Activated CD4-positive, CD25-positive, alpha-beta regulatory T cell treated with anti-CD3 and anti-CD28 coated beads, Interleukin-2, amount 50 U/mL, for 24 hours (primary cell): ENCODE data around the gene RTN4RL1.

ENCODE experiments used
- ATAC-seq, 2 donors: fragments of 150-1000 bp; cut with Tn5 transposase; one replicate each; pipeline ENCODE4 v1.10.0; 2021; ENCODE audit warnings: mild to moderate bottlenecking in 1 of 2, moderate library complexity in 1 of 2

The RTN4RL1 gene

DNA sequence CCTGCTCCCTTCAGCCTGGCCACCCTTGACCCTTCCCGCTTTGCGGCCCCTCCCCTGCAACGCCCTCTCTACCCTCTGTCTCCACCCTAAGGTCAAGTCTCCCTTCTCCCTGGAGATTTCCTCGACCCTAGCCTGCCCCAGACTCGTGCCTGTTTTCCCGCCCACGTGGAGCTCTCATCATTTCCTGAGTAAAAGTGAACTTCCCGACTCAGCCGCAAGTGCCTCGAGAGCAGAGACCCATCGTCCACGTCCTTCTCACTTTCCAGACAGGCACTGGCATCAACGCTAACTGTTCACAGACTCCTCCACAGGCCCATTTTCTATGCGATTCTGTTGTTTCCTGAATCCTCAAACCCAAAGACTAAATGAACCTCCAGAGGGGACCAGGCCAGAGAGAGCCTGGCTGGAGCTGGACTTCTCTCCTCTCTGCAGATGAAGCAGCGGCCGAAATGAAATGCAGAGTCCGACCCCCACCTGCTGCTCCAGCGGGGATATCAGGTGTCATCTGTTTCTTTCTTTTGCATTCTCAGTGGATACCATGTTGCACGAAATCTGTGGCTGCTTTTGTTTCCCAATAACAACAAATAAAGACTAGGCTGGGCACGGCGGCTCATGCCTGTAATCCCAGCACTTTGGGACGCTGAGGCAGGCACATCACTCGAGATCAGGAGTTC is 52.5 kb downstream of the RTN4RL1 start:
- no peak for ATAC-seq

DNA sequence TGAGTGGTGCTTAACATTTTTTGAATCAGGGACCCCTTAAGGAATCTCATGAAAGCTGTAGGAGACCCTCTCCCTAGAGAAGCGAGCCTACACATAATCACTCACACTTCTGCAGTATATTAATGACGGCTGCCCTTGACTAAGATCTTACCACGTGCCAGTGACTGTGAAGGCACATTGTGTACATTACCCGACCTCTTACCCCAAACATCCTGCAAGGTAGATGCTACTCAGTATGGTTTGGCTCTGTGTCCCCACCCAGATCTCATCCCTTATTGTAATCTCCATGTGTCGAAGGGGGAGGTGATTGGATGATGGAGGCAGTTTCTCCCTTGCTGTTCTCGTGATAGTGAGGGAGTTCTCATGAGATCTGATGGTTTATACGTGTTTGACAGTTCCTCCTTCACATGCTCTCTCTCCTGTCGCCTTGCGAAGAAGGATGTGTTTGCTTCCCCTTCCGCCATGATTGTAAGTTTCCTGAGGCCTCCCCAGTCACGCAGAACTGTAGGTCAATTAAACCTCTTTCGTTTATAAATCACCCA is 54.2 kb downstream of the RTN4RL1 start:
- ATAC-seq, result no peak

DNA sequence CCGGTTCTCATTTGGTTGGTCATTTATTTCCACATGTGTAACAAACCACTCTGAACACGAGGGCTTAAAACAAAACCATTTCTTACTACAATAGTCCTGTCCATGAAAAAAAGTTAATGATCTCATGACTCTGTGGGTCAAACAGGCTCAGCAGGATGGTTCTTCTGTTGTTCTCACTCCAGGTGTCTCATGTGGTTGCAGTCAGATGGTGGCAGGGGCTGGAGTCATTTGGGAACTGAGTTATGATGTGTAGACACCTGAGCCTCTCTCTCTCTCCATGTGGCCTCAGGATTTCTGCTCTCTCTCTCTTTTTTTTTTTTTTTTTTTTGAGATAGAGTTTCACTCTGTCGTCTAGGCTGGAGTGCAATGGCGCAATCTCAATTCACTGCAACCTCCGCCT is 55.4 kb downstream of the RTN4RL1 start:
- no peak for ATAC-seq

DNA sequence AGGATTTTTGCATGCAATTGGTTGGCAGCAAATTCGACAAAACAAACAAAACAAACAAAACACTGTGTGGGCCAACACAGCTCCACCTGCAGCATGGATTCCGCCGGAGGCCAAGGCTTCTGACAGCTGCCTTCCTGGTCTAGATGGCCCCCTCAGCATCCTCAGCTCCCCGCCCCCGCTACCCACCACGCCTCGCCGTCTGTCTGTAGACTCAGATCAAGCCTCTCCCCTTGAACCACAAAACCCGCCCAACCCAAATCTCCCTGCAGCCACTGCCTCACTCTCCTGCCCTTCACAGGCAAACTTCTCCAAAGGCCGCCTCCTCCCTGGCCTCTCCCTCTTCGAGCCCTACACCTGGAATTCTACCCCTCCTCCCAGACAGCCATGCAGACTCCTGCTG is 57.9 kb downstream of the RTN4RL1 start:
- no peak for ATAC-seq

DNA sequence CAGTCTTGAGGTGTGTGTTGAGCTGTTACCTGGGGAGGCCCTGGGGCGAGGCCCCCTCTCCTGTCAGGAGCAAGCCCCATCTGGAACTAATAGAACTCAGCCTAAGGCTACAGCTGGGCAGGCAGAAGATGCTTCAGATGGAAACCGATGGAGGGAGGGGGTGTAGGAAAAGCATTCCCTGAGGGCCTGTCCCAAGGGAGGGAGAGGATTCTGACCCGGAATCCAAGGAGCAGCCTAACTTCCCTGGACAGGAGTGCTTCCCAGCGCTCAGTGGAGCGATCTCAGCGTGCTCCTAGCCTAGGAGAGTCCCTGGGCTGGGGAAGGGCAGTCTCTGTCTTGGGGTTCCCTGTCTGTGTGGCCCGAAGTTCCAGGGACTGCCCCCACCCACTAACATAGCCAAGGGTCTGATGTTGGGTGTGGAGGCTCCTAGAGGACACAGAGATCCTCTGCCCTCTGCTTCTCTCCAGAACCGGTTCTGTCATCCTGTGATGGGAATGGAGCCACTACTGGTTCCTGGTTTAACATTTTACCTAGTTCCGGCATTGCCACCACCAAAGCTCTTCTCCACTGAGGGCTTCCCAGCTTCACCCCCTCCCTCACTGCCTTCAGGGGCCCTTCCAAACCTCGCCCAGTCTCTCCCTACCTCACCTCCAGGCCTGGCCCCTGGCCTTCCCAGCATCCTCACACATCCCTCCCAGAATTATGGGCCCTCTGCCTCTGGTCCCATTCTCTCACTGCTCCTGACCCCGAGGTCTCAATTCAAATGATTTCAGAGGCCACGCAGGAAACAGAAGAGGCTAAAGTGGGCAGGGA is 58.7 kb downstream of the RTN4RL1 start:
- ATAC-seq, result no peak

DNA sequence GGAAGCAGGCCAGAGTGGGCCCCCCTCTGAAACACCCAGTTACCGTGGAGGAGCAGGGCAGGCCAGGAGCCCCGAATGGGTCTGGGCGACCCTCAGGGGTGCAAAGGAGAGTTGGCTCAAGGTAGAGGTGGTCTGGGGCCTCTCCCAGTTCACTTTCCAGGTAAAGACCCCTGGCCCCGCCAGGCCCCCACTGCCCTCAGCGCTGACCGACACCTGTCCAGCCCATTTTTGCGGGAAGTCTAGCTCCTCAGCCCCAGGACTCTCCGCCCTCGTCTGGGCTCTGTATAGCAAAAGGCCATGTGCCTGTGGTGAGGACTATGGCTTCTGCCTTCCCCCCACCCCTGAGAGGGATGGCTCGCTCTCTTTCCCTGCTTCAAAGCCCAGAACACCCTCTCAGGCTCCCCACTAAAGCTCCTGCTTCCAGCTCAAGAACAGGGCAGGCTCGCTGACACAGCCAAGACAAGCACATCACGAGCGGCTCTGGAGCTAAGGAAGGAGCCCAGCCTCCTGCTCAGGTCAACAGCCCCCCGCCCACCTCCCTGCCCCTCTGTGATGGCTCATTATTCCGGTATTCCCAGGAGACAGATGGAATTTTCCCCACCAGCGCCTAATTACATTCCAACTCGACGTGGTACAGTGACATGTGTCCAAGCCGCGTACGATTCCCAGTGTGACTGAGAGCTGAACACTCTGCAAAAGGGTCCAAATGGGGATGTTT is 59.4 kb downstream of the RTN4RL1 start:
- no peak for ATAC-seq

DNA sequence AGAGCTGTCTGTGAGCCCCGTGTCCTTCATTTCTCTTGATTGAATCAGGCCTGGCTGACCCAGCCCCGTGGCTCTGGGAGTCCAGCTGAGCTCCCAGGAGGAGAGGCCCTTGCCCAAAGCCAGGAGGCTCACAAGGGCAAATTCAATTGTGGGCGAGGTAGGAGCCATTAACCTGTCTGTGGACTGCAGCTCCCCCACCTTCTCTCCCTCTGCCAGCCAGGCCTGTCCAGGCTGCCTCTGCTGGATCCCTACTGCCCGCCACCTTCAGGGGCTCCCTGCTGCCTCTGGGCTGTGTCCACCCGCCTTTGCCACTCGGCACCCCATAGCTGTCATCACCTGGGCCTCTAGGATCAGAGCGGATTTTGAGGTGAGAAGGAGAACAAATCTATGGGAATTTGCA is 61.9 kb downstream of the RTN4RL1 start:
- no peak for ATAC-seq

DNA sequence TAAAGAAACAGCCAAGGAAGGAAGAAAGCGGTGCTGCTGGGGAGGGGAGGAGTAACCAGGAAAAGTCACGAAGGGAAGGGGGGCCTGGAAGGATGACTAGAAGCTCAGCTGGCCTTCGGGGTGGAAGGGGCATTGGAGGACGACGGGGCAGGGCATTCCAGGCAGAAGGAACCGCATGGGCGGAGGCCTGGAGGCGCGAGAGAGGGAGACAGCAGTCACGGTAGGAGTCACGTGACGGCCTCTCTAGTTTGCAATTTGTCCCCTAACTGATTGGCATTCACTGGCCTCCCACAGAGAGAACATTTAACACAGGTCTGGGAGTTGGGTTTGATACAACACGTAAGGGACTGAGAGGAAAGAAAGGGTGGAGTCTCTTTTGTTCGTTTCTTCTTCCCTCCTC is 63.9 kb downstream of the RTN4RL1 start:
- ATAC-seq, result no peak

DNA sequence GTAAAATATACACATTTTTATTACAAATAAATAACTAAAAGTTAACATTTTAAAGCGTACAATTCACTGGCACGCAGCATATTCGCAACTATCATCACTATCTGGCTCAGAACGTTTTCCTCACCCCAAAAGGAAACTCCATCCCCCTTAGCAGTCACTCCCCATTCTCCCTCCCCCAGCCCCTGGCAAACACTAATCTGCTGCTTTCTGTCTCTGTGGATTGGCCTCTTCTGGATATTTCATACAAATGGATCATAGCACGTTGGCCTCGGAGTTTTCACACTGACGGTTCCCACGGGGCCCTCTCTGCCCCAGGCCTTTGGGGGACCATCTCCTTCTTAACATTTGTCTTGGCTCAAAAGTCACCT is 64.6 kb downstream of the RTN4RL1 start:
- no peak for ATAC-seq

DNA sequence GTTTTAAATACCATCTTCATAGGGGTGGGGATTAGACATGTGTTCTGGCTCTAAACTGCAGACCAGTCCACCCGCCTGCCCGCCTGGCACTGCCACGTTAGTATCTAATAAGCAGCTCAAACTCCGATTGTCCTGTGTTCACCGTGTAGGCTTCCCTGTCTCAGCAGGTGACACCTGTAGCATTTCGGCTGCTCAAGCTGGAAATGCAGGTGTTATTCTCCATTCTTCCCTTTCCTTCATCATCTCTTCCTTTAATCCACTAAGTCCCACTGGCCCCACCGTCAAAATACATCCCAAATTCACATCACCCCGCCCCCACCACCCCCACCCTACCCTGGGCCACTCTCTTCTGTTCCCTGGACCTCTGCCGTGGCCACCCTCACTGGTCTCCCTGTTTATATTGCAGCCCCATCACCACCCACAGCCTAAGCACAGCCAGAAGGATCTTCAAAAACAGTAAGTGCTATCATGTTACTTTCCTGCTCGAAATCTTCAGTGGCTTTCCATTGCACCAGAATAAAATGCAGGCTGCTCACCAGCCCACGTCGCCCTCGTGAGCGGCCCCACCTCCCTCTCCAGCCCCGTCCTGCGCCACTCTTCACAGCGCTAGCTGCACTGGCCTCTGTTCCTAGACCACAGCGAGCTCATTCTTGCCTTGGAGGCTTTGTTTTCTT is 65.1 kb downstream of the RTN4RL1 start:
- ATAC-seq, result no peak

DNA sequence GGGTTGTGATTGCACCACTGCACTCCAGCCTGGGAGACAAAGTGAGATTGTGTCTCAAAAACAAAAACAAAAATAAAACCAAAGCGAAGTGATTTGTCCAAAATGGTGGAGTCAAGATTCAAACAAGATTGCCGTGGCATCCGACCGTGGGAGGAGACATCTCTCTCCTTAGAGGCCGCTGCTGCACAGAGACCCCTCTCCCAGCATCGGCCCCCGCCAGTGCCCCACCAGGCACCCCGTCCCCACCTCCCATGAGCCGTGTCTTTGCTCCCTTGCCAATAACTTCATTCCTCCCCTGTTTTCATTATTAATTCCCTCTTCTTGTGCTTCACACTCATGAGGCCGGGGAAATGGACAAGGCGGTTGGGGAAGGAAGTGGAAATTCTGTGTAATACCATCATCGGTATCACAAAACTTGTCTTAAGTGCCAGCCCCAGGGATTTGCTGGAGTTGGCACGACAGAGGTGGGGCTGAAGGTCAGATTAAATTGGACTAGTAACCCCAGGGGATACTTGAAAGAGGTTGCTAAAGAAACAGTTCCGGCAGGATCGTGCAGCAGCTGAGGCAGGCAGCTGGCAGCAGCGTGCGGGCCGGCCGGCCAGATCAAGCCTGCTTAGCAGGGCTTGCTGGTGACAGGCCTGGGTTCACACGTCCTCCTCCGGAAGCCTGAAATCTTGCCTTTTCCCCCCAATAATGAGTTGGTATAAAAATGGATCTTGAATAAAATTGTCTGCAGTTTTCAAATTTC is 66.8 kb downstream of the RTN4RL1 start:
- ATAC-seq, result no peak

DNA sequence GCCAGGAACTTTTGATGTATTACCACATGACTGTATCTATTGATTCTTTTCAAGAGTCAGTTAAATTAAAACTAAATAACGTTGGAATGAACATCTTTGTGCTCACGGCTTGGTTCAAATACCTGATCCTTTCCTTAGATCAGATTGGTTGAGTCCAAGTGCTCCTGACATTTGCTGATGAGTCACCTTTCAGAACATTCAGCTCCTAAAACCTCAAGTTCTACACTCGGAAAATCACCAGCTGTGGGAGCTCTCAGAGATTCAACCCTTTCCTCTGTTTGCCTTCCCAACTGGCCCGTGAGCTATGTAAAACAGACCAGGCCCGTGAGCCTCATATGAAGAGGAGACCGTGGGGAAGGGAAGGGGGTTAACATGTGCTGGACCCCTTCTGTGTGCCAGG is 68.1 kb downstream of the RTN4RL1 start:
- ATAC-seq, result no peak

DNA sequence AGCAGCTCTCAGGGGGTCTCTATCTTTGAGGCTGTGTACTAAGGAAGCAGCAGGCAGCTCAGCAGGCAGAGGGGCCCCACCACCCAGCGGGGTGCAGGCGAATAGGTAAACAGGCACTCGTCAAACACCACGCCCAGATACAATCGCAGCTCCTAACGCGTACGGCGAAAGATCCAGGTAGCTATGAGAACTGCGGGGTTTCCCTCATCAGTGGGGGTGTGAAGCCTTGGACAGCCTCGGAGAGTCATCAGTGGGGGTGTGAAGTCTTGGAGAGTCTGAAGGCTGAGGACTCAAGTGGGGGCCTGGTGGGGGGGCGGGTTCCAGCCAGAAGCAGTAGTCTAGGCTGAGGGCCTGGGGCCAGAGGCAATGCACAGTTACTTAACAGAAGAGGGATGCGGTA is 69.0 kb downstream of the RTN4RL1 start:
- ATAC-seq, result no peak

DNA sequence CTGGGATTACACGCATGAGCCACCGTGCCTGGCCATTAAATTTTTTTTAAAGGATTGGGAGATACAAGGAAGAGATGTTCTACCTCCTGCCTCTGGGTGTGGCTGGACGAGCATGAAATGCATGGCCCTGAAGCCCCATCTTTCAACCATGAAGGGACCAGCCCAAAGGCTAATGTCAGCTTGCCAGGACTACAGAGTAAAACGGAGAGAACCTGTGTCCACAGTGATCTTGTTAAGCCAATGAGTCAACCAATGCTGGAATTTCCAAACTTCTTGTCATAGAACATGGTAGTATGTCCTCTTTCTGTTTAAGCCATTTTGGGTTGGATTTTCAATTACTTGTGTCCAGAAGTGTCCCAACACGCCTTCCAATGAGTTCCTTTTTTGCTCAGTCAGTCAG is 71.3 kb downstream of the RTN4RL1 start:
- ATAC-seq, result no peak

DNA sequence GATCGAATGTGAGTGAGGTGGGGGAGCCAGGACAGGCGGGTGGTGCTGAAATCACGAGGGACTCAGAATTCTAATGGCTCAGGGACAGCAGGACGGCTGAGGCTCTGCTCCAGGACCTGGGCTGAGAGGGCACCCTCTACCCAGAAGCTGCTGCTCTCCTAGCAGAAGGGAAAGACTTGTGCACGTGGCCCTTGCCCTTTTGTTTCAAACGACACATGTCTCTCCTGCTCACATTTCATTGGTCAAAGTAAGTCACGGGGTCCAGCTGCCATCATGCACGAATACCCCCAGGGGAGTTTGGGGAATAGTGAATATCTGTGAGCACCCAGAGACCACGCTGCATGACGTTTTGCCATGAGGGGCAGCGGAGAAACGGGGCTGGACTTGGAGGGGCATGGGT is 73.2 kb downstream of the RTN4RL1 start:
- ATAC-seq, result no peak

DNA sequence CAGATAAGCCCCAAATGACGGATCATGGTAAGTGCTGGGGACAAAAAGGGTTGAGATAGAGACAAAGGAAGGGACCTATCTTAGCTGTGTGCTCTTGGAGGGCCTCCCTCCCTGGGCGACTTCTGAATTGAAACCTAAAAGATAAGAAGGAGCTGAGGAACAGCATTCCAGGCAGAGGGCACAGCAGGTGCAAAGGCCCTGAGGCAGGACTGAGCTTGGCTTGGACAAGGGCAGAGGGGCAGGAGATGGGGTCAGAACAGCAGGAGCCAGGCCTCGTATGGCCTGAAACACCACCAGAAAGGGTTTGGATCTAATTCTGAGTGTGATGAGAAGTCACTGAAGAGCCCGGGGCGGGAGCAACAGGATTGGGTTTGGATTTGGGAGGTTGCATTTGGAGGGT is 75.4 kb downstream of the RTN4RL1 start:
- no peak for ATAC-seq

DNA sequence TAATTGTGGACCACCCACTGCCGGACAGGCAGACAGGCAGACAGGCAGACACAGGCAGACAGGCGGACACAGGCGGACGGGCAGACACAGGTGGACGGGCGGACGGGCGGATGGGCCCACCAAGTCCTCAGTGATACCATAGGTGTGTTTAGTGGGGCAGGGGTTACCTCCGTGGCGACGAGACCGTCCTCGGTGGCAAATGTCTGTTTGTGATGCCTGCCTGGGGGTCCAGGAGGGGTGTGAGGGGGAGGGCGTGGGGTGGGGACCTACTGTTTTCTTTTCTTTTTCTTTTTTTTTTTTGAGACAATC is 76.7 kb downstream of the RTN4RL1 start:
- ATAC-seq, result no peak

DNA sequence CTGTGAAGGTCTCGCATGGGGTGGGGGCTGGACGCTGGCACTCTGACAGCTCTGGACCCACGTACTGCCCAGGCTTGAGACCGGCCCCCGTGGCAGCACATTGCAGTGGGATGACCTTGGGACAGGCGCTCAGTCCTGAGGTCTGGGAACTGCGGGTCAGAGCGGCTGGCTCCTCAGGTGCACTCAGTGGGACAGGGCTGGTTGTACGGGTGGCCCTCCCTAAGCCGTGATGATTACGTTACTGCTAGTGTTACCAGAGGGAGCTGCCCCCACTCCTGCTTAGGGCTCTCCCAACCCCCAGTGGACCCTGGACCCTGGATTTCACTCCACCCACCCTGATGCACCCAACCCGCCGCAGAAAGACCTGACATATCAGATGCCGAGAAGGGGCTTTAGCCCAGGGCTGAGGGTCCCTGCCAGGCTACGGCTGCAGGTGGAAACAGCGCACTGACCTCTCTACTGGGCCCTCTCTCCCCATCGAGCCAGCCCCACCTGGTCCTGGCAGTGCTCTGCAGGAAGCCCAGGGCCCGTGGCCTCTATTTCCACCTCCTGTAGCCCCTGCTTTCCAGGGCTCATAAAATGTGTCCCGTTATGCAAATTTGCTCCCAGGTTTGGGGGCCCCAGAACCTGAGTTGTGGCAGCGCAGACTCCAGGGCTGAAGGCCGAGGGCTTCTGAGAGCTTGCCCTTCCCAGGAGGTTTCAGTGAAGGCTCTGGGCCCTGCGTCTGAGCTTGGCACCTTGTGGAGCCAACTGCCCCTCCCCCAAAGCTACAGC is 77.2 kb downstream of the RTN4RL1 start:
- no peak for ATAC-seq

DNA sequence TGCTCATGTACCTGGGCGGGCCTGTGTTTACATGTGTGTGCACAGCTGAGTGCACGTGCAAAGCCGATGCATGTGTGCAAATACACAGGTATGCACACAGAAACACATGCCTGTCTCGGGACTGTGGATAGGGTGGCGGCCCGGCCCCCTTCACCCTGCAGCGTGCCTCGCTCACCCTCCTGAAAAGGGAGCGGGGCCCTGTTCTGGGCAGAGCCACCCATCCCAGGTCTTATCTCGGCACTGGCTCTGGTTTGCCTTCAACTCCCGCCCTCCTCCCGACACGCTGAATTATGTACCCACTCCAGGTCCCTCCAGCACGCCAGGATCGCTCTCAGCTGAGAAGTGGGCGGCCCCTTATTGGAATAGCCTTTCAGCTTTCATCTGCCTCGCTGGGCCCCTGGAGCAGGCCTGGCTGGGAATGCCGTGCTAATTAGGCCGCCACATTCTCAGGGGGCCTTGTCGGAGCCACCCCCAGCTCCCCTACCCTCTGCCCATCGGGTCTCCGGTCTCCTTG is 77.8 kb downstream of the RTN4RL1 start:
- no peak for ATAC-seq

DNA sequence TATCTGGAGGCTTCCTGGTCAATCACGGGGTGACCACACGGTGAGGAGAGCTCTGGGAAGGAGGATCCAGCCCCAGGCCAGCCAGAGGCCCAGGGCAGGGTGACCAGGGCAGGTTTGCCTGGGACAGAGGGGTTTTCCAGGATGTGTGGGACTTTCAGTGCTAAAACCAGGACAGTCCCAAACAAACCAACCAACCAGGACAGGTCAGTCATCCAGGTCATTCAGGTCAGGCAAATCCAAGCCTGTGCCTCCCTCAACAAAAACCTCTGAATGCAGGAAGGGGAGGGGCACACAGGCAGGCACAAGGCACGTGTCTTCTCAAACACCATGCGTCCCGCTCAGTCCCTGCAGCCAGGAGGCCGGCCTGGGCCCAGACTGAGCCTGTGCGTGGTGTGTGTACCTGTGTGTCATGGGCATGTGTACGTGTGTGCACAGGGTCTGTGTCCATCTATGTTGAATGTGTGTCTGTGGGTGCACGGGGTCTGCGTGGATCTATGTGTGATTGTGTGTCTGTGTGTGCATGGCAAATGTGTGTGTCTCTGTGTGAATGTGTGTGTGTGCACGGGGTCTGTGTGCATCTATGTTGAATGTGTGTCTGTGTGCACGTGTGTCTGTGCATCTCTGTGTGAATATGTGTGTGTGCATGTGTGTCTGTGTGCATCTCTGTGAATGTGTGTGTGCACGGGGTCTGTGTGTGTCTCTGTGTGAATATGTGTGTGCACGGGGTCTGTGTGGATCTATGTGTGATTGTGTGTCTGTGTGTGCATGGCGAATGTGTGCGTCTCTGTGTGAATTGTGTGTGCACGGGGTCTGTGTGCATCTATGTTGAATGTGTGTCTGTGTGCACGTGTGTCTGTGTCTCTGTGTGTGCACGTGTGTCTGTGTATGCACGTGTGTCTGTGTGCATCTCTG is 78.9 kb downstream of the RTN4RL1 start:
- no peak for ATAC-seq
